K562 (cell line): ENCODE results near the gene PDIA4. TPM values are rescaled to one million over a fixed set of nuclear protein-coding genes. Genes with fewer than 3 reads are reported as not detected.

Source experiments
- ADNP ChIP-seq: fragments of 200-800 bp; sonication (Bioruptor generic); IDR thresholded peaks from 2 replicates; pipeline ENCODE4 v1.6.1; 2016; ENCODE audit warnings: missing genetic modification characterization, missing compliant biosample characterization
- ESRRB ChIP-seq: fragments of 250-450 bp; sonication (Bioruptor Pico); IDR thresholded peaks from 2 replicates; pipeline ENCODE4 v1.5.0; 2020; ENCODE audit warnings: mild to moderate bottlenecking, moderate library complexity, borderline replicate concordance
- EWSR1 ChIP-seq: fragments of 450-650 bp; IDR thresholded peaks from 2 replicates; pipeline ENCODE4 v1.6.1; 2018; ENCODE audit warnings: borderline replicate concordance, mild to moderate bottlenecking, low read depth, moderate library complexity; ENCODE audit not compliant: partially characterized antibody
- HDAC3 ChIP-seq: fragments of 450-650 bp; IDR thresholded peaks from 2 replicates; pipeline ENCODE4 v1.6.1; 2018; ENCODE audit warnings: borderline replicate concordance, mild to moderate bottlenecking, moderate library complexity; ENCODE audit not compliant: partially characterized antibody
- PHF21A ChIP-seq: fragments of 450-650 bp; IDR thresholded peaks from 2 replicates; pipeline ENCODE4 v1.6.1; 2017; ENCODE audit warnings: low read depth, borderline replicate concordance
- PURB ChIP-seq: sonication (generic); formaldehyde crosslinking; IDR thresholded peaks from 2 replicates; pipeline ENCODE4 v1.9.0; 2021; ENCODE audit warnings: low read depth, mild to moderate bottlenecking, missing genetic modification reagents
- SRSF7 ChIP-seq: fragments of 200-400 bp; formaldehyde crosslinking; optimal IDR thresholded peaks from 2 replicates; pipeline ENCODE3; 2017; ENCODE audit warnings: mild to moderate bottlenecking, low read depth, low read length
- ZFP36 ChIP-seq: fragments of 150-350 bp; IDR thresholded peaks from 2 replicates; pipeline ENCODE4 v1.6.1; 2018; ENCODE audit warnings: low read length, low read depth; ENCODE audit not compliant: partially characterized antibody
- ZNF282 ChIP-seq: sonication (generic); formaldehyde crosslinking; IDR thresholded peaks from 2 replicates; pipeline ENCODE4 v1.8.1; 2023; ENCODE audit warnings: missing genetic modification reagents
- ZNF778 ChIP-seq: fragments of 450-650 bp; formaldehyde crosslinking; IDR thresholded peaks from 2 replicates; pipeline ENCODE4 v1.4.0; 2020; ENCODE audit warnings: mild to moderate bottlenecking, moderate library complexity
- polyA plus RNA-seq, 8 experiments: library from polyadenylated mRNA; depleted of rRNA in 4 of 8; stranded (reverse) in 5 of 8; unstranded in 3 of 8; fragments of >200 nt; fragmentation: Nextera tagmentation in 2 of 8; fragmentation: Illumina TruSeq in 1 of 8; extraction: Ambion mirVana in 2 of 8; extraction: Trizol in 1 of 8; gene quantifications; 2 replicates each; pipeline versions ENCODE4 v1.2.1 to v1.2.3, GENCODE V29; 2011 to 2014; ENCODE audit warnings: inconsistent platforms in 1 of 8, missing spikeins in 1 of 8
- total RNA-seq, 7 experiments: library from RNA; depleted of rRNA in 6 of 7; stranded (reverse); fragments of >200 nt in 6 of 7; fragmentation: Illumina TruSeq in 2 of 7; extraction: Trizol in 2 of 7; gene quantifications; 2 replicates each; pipeline versions ENCODE4 v1.2.1 to v1.2.3, GENCODE V29; 2011 to 2021; ENCODE audit warnings: low replicate concordance in 1 of 7
- TF ChIP-seq, protein P1 (sequence below), 3 experiments: IDR thresholded peaks in 2 of 3; conservative IDR thresholded peaks in 1 of 3; 2 replicates each; pipeline ENCODE4 v1.5.1; 2011 to 2012; ENCODE audit warnings: low read length in 3 of 3, mild to moderate bottlenecking in 3 of 3, control low read depth in 2 of 3, improper control_type of control experiment in 1 of 3, inconsistent platforms in 1 of 3, low read depth in 1 of 3, mixed read lengths in 1 of 3, moderate library complexity in 1 of 3; ENCODE audit not compliant: insufficient read depth in 2 of 3
- TF ChIP-seq, protein P2 (sequence below): fragments of 450-650 bp; IDR thresholded peaks from 2 replicates; pipeline ENCODE4 v1.6.1; 2016; ENCODE audit warnings: mild to moderate bottlenecking
- TF ChIP-seq, protein P3 (sequence below), 3 experiments: fragments of 200-800 bp in 1 of 3; sonication (Bioruptor generic) in 1 of 3; sonication (generic) in 1 of 3; formaldehyde crosslinking in 1 of 3; IDR thresholded peaks; 2 replicates each; pipeline versions ENCODE4 v1.6.1 to v1.8.0; 2016 to 2022; ENCODE audit warnings: mild to moderate bottlenecking in 2 of 3, missing compliant biosample characterization in 2 of 3, missing genetic modification characterization in 2 of 3, missing genetic modification reagents in 1 of 3

The PDIA4 gene
- total and polyA plus RNA-seq, 9 of the 15 experiments (the other 6 are each of a cell fraction or from before 2014, with no cell fraction given): 9.1 to 175 (median 146) TPM

DNA sequence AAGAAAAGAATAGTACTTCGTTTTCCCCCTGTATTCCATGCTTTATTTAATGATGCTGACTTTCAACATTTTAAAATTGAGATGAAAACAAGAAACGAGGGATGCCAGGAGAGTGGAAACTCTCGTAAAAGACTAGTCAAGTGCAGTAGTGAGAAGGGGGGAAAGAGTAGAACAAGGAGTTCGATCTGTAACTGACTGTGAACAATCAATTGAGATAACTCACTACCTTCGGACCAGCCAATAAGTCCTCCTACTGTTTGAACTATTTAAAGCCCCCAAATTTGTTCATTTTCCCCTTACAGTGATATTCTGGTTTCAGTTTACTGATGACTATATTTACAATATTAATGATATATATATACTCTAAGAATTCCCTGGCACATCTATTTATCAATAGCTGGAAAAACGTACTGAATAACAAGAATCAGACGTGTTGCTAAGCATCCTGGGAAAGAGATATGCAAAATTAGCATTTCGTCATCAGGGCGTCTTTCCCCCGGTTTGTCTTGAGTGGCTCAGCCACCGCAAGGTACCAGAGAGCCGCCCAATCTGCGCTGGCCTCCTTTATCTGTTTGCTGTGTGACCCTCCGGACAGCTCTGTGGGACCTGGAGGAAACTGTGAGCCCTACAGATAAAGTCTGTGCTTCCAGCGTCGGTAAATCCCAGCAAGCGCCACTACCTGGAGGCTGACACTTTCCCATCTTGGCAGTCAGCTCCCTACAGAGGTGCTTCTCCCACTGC lies 41.1 kb downstream of the PDIA4 start (continued):
- TF ChIP-seq SRSF7: no peak
- no peak for TF ChIP-seq PHF21A
- TF ChIP-seq HDAC3: peak; percentile 74
- no peak for TF ChIP-seq EWSR1
- TF ChIP-seq, protein P1, sequence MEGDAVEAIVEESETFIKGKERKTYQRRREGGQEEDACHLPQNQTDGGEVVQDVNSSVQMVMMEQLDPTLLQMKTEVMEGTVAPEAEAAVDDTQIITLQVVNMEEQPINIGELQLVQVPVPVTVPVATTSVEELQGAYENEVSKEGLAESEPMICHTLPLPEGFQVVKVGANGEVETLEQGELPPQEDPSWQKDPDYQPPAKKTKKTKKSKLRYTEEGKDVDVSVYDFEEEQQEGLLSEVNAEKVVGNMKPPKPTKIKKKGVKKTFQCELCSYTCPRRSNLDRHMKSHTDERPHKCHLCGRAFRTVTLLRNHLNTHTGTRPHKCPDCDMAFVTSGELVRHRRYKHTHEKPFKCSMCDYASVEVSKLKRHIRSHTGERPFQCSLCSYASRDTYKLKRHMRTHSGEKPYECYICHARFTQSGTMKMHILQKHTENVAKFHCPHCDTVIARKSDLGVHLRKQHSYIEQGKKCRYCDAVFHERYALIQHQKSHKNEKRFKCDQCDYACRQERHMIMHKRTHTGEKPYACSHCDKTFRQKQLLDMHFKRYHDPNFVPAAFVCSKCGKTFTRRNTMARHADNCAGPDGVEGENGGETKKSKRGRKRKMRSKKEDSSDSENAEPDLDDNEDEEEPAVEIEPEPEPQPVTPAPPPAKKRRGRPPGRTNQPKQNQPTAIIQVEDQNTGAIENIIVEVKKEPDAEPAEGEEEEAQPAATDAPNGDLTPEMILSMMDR (IDR thresholded peaks at IDR 0.05 in 2 of 3, conservative IDR thresholded peaks at IDR 0.05 in 1 of 3; ENCODE audit: insufficient read depth in 2 of 3, low read depth in 1 of 3, low read length in 3 of 3): no peak; a peak in 1 of 6 replicates
- TF ChIP-seq PURB: no peak
- TF ChIP-seq, protein P2, sequence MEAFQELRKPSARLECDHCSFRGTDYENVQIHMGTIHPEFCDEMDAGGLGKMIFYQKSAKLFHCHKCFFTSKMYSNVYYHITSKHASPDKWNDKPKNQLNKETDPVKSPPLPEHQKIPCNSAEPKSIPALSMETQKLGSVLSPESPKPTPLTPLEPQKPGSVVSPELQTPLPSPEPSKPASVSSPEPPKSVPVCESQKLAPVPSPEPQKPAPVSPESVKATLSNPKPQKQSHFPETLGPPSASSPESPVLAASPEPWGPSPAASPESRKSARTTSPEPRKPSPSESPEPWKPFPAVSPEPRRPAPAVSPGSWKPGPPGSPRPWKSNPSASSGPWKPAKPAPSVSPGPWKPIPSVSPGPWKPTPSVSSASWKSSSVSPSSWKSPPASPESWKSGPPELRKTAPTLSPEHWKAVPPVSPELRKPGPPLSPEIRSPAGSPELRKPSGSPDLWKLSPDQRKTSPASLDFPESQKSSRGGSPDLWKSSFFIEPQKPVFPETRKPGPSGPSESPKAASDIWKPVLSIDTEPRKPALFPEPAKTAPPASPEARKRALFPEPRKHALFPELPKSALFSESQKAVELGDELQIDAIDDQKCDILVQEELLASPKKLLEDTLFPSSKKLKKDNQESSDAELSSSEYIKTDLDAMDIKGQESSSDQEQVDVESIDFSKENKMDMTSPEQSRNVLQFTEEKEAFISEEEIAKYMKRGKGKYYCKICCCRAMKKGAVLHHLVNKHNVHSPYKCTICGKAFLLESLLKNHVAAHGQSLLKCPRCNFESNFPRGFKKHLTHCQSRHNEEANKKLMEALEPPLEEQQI: peak; percentile 86; the same call in 1 of the 2 replicates
- TF ChIP-seq ZNF282 (CRISPR knock-in tag): no peak
- peak; percentile 96 for TF ChIP-seq ZFP36
- no peak; the same call in 1 of the 2 replicates for TF ChIP-seq ADNP (tag)
- TF ChIP-seq, protein P3, sequence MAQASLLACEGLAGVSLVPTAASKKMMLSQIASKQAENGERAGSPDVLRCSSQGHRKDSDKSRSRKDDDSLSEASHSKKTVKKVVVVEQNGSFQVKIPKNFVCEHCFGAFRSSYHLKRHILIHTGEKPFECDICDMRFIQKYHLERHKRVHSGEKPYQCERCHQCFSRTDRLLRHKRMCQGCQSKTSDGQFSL (CRISPR knock-in tag; IDR thresholded peaks at IDR 0.05): no peak
- TF ChIP-seq, protein P3 (tag; IDR thresholded peaks at IDR 0.05): no peak
- TF ChIP-seq ZNF778 (CRISPR knock-in tag): no peak
- TF ChIP-seq ESRRB (CRISPR knock-in tag): no peak
- TF ChIP-seq, all 486 proteins: peak for 169
